22Rv1 (cell line): ENCODE results near the gene SMIM13.

Experiments
- H3K27ac ChIP-seq: fragments of 450-650 bp; 2 replicates; pipeline ENCODE4 v1.5.1; 2017
- ZFX ChIP-seq: fragments of 450-650 bp; IDR thresholded peaks from 2 replicates; pipeline ENCODE4 v1.6.1; 2017; ENCODE audit warnings: antibody characterized with exemption, borderline replicate concordance
- TF ChIP-seq, protein P1 (sequence below): fragments of 450-650 bp; IDR thresholded peaks from 2 replicates; pipeline ENCODE4 v1.5.1; 2017; ENCODE audit warnings: mild to moderate bottlenecking

Gene SMIM13

DNA sequence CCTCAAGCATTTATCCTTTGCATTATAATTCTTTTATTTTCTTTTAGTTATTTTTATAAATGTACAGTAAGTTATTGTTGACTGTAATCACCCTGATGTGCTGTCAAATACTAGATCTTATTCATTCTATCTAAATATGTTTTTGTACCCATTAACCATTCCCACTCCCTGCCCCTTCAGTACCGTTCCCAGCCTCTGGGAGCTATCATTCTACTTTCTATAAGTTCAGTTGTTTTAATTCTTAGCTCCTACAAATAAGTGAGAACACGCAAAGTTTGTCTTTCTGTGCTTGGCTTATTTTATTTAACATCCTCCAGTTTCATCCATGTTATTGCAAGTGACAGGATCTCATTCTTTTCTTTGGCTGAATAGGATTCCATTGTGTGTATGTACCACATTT is 30.3 kb downstream of the SMIM13 start:
- no peak overlapping the region for H3K27ac ChIP-seq
- TF ChIP-seq, protein P1, sequence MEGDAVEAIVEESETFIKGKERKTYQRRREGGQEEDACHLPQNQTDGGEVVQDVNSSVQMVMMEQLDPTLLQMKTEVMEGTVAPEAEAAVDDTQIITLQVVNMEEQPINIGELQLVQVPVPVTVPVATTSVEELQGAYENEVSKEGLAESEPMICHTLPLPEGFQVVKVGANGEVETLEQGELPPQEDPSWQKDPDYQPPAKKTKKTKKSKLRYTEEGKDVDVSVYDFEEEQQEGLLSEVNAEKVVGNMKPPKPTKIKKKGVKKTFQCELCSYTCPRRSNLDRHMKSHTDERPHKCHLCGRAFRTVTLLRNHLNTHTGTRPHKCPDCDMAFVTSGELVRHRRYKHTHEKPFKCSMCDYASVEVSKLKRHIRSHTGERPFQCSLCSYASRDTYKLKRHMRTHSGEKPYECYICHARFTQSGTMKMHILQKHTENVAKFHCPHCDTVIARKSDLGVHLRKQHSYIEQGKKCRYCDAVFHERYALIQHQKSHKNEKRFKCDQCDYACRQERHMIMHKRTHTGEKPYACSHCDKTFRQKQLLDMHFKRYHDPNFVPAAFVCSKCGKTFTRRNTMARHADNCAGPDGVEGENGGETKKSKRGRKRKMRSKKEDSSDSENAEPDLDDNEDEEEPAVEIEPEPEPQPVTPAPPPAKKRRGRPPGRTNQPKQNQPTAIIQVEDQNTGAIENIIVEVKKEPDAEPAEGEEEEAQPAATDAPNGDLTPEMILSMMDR: no peak
- no peak for TF ChIP-seq ZFX

DNA sequence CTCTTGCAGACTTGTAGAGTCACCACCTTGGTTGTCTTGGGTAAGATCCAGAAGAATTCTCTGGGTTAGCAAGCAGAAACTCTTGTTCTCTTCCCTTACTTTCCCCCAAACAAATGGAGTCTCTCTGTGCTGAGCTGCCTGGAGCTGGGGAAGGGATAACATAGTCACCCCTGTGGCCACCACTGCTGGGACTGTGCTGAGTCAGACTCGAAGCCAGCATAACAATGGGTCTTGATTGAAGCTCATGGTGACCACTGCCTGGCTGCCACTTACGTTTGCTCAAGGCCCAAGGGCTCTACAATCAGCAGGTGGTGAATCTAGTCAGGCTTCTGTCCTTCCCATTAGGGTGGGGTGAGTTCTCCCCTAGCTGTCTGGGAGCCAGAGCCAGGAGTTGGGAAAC is 33.2 kb downstream of the SMIM13 start:
- TF ChIP-seq, protein P1: no peak
- no peak for TF ChIP-seq ZFX
- no peak overlapping the region for H3K27ac ChIP-seq

DNA sequence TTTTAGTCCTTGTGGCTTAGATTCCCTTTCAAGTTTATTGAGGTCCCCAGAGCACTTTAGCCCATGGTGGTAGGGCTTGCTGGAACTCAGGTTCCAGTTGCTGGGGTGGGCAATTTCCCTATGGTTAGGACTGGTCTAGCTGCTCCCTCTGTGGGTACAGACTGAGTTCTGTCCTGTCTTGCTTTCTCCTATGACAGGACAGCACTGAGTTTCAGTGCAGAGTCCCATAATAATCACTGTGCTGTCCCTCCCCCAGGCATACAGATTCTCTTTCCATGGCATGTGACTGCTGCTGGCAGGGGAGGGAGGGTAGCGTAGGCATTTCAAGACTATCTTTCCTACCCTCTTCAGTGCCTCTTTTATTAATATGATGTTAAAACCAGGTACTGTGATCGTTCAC is 35.0 kb downstream of the SMIM13 start:
- TF ChIP-seq ZFX: no peak
- TF ChIP-seq, protein P1: no peak
- H3K27ac ChIP-seq: no peak overlapping the region

GRCh38 chr6:11129908-11130565 is 36.4 kb downstream of the SMIM13 start:
- TF ChIP-seq, protein P1: no peak
- no peak for TF ChIP-seq ZFX
- no peak overlapping the region for H3K27ac ChIP-seq

DNA sequence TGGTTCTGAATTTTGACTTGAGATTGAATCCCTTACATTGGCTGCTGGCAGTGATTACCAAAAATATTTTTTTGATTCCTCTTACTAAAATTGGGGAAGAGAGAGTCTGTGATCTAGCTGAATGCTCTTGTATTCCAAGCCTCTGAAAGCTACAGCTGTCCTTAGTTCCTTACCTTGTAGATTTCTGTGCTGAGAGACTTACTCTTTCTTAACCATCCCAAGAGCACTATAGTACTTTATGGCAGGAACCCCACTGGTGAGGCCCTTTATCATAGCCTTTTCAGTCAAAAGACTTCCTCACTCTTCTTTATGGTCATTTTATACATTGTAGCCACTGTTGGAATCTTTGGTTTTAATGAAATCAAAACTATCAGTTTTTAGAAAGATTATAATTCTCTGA is 37.0 kb downstream of the SMIM13 start:
- no peak for TF ChIP-seq ZFX
- TF ChIP-seq, protein P1: no peak
- H3K27ac ChIP-seq: no peak overlapping the region

GRCh38 chr6:11132194-11132888 is 38.7 kb downstream of the SMIM13 start:
- TF ChIP-seq, protein P1: no peak
- no peak for TF ChIP-seq ZFX

GRCh38 chr6:11133281-11133680 is 39.6 kb downstream of the SMIM13 start:
- no peak for TF ChIP-seq ZFX
- TF ChIP-seq, protein P1: no peak

More at GRCh38 chr6:11132194-11132888, 38.7 kb downstream of the SMIM13 start:
- H3K27ac ChIP-seq: no peak overlapping the region

More at GRCh38 chr6:11133281-11133680, 39.6 kb downstream of the SMIM13 start:
- no peak overlapping the region for H3K27ac ChIP-seq
